Measurements from ENCODE around the gene LSM10.

DNA sequence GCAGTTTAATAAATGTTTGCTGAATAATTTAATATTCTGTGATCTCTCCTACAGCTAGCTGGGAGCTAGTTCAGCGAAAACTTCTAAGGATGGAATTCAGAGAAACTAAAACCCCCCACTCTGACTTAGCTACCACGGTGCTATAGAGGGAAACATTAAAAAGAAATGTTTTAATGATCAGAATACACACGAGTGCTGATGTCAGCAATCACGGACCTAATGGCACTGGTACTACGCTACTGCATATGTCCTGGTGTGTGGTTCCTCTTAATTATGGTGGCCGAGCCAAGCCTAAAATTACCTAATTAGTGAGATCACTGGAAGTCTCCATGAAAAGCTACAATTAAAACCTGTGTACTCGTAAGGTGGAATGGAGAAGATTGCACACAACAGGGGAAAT lies 23.9 kb upstream of the LSM10 start:
- TF ChIP-seq, protein P1, sequence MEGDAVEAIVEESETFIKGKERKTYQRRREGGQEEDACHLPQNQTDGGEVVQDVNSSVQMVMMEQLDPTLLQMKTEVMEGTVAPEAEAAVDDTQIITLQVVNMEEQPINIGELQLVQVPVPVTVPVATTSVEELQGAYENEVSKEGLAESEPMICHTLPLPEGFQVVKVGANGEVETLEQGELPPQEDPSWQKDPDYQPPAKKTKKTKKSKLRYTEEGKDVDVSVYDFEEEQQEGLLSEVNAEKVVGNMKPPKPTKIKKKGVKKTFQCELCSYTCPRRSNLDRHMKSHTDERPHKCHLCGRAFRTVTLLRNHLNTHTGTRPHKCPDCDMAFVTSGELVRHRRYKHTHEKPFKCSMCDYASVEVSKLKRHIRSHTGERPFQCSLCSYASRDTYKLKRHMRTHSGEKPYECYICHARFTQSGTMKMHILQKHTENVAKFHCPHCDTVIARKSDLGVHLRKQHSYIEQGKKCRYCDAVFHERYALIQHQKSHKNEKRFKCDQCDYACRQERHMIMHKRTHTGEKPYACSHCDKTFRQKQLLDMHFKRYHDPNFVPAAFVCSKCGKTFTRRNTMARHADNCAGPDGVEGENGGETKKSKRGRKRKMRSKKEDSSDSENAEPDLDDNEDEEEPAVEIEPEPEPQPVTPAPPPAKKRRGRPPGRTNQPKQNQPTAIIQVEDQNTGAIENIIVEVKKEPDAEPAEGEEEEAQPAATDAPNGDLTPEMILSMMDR (IDR thresholded peaks at IDR 0.05; ENCODE audit: extremely low read depth in 1 of 2, insufficient read depth in 1 of 2, low read depth in 1 of 2, low read length in 2 of 2), result no peak
- TF ChIP-seq POLR2A (IDR thresholded peaks at IDR 0.05; ENCODE audit: low read depth, low read length) (no peak), POLR2AphosphoS5 (IDR thresholded peaks at IDR 0.05; ENCODE audit: insufficient read depth, low read depth, low read length) (no peak), EZH2 (IDR thresholded peaks at IDR 0.05; ENCODE audit: borderline replicate concordance, low read depth, low read length, severe bottlenecking) (no peak), JUN (IDR thresholded peaks at IDR 0.05; ENCODE audit: borderline replicate concordance, insufficient read depth, insufficient read length, low read depth) (no peak), MYC (IDR thresholded peaks at IDR 0.05; ENCODE audit: low read depth, low read length) (no peak)
- TF ChIP-seq, protein P2, sequence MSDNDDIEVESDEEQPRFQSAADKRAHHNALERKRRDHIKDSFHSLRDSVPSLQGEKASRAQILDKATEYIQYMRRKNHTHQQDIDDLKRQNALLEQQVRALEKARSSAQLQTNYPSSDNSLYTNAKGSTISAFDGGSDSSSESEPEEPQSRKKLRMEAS (IDR thresholded peaks at IDR 0.05; ENCODE audit: insufficient read depth, insufficient read length), result no peak

All from endothelial cell of umbilical vein (primary cell).